Activated CD8-positive, alpha-beta T cell treated with anti-CD3 and anti-CD28 coated beads, Interleukin-2, amount 10 ng/mL, durations not matched to agents 7 days and 5 days (primary cell): Measurements from ENCODE around the gene NCOA1. TPM values are rescaled to one million over a fixed set of nuclear protein-coding genes. Genes with fewer than 3 reads are reported as not detected.
"Not testable (repeated sequence)": the region's sequence is repeated elsewhere in the genome, so short reads cannot be mapped to it uniquely, and the experiment has no call there.

Experiments used
- ATAC-seq: fragments of 150-1000 bp; cut with Tn5 transposase; one replicate; pipeline ENCODE4 v1.10.0; 2021; ENCODE audit warnings: moderate library complexity
- CTCF ChIA-PET: fragments of 350-600 bp; sonication (Branson Sonifier 250); formaldehyde crosslinking; loops from one replicate; lab custom pipeline; 2021; ENCODE audit warnings: antibody characterized with exemption; lab: Charles Lee
- POLR2A ChIA-PET: fragments of 350-600 bp; sonication (Branson Sonifier 250); formaldehyde crosslinking; loops from one replicate; lab custom pipeline; 2021; ENCODE audit warnings: antibody characterized with exemption; lab: Charles Lee
- DNase-seq: peaks from one replicate; pipeline ENCODE4 v3.0.0-alpha.2; 2020
- H3K27ac Mint-ChIP-seq: one replicate; pipeline ENCODE4 v1.8.0; 2021; ENCODE audit warnings: mild to moderate bottlenecking, mixed read lengths
- H3K27me3 Mint-ChIP-seq: one replicate; pipeline ENCODE4 v1.8.0; 2021; ENCODE audit warnings: low read depth, mixed read lengths
- H3K36me3 Mint-ChIP-seq: one replicate; pipeline ENCODE4 v1.8.0; 2021; ENCODE audit warnings: low read depth, mixed read lengths
- H3K4me1 Mint-ChIP-seq: one replicate; pipeline ENCODE4 v1.8.0; 2021; ENCODE audit warnings: low read depth, mixed read lengths
- H3K4me3 Mint-ChIP-seq: one replicate; pipeline ENCODE4 v1.8.0; 2021; ENCODE audit warnings: mild to moderate bottlenecking, mixed read lengths
- H3K9me3 Mint-ChIP-seq: one replicate; pipeline ENCODE4 v1.8.0; 2022; ENCODE audit warnings: mixed read lengths; ENCODE audit not compliant: insufficient read depth
- total RNA-seq, 2 experiments: library from RNA; stranded (reverse); gene quantifications; one replicate each; pipeline ENCODE4 v1.2.3, GENCODE V29; 2021

The NCOA1 gene
- total RNA-seq, 2 experiments from 2014 or later: 14.5 to 14.7 TPM

GRCh38 chr2:24586955-24587354, 95.9 kb downstream of the NCOA1 start:
- POLR2A ChIA-PET: no interaction called here
- DNase-seq: peak; percentile 23
- H3K4me3 Mint-ChIP-seq: no peak overlapping the region

GRCh38 chr2:24588294-24588693, 97.2 kb downstream of the NCOA1 start:
- Mint-ChIP-seq H3K4me3 (no peak overlapping the region), H3K27ac (no peak overlapping the region), H3K4me1 (peaks cover 11% of the 10 kb centered on the region), H3K27me3 (no peaks in the 10 kb centered on the region), H3K36me3 (peaks cover 4% of the 10 kb centered on the region), H3K9me3 (no peaks in the 10 kb centered on the region)
- DNase-seq (no peak), ATAC-seq (no peak)
- CTCF ChIA-PET: interaction anchor here (1.4 kb wide), 1 partner anchor 9 kb away, joined by 4 read pairs; no protein-coding TSS in a partner anchor
- POLR2A ChIA-PET: no interaction called here

More at GRCh38 chr2:24586955-24587354, 95.9 kb downstream of the NCOA1 start:
- ATAC-seq: no peak
- Mint-ChIP-seq H3K9me3 (no peaks in the 10 kb centered on the region), H3K27ac (no peak overlapping the region), H3K27me3 (no peaks in the 10 kb centered on the region), H3K4me1 (peaks cover 11% of the 10 kb centered on the region), H3K36me3 (peaks cover 4% of the 10 kb centered on the region)
- CTCF ChIA-PET: interaction anchor here (0.7 to 1.0 kb wide), 2 partner anchors 177 to 188 kb away, joined by 3 to 4 read pairs; no protein-coding TSS in a partner anchor

- Mint-ChIP-seq H3K27me3 (no peaks in the 10 kb centered on the region), H3K36me3 (peaks cover 2% of the 10 kb centered on the region), H3K9me3 (no peaks in the 10 kb centered on the region), H3K27ac (no peak overlapping the region), H3K4me1 (no peaks in the 10 kb centered on the region), H3K4me3 (no peak overlapping the region)
- DNase-seq (no peak), ATAC-seq (no peak)
- ChIA-PET POLR2A (no interaction called here), CTCF (interaction anchor here (1.0 to 2.5 kb wide), 3 partner anchors 12 to 508 kb away, joined by 3 to 9 read pairs (median 4); partner anchors contain the start of gene TP53I3)
Measured at GRCh38 chr2:24592441-24593100, 101.5 kb downstream of the NCOA1 start.

- H3K4me1 Mint-ChIP-seq: no peaks in the 10 kb centered on the region
- ChIA-PET POLR2A (no interaction called here), CTCF (no interaction called here)
- H3K36me3 Mint-ChIP-seq: peaks cover 2% of the 10 kb centered on the region
- ATAC-seq: no peak
- no peak overlapping the region for H3K4me3 Mint-ChIP-seq
- no peaks in the 10 kb centered on the region for H3K27me3 Mint-ChIP-seq
- H3K27ac Mint-ChIP-seq: no peak overlapping the region
- H3K9me3 Mint-ChIP-seq: no peaks in the 10 kb centered on the region
- no peak for DNase-seq
Measured at GRCh38 chr2:24594283-24594682, 103.2 kb downstream of the NCOA1 start.

- CTCF ChIA-PET: no interaction called here
- no peaks in the 10 kb centered on the region for H3K36me3 Mint-ChIP-seq
- no peak overlapping the region for H3K27ac Mint-ChIP-seq
- POLR2A ChIA-PET: interaction anchor here (0.6 kb wide), 1 partner anchor 228 kb away, joined by 3 read pairs; no protein-coding TSS in a partner anchor
- no peak overlapping the region for H3K4me3 Mint-ChIP-seq
- H3K9me3 Mint-ChIP-seq: no peaks in the 10 kb centered on the region
- ATAC-seq: no peak
- no peak for DNase-seq
- no peaks in the 10 kb centered on the region for H3K27me3 Mint-ChIP-seq
- H3K4me1 Mint-ChIP-seq: no peaks in the 10 kb centered on the region
Measured at GRCh38 chr2:24597181-24597870, 106.3 kb downstream of the NCOA1 start.

GRCh38 chr2:24600140-24600539, 109.1 kb downstream of the NCOA1 start:
- DNase-seq, H3K27ac Mint-ChIP-seq, H3K36me3 Mint-ChIP-seq, H3K4me1 Mint-ChIP-seq, H3K9me3 Mint-ChIP-seq, ATAC-seq, CTCF ChIA-PET, POLR2A ChIA-PET, H3K4me3 Mint-ChIP-seq, H3K27me3 Mint-ChIP-seq: not testable (repeated sequence)

GRCh38 chr2:24611631-24612030, 120.6 kb downstream of the NCOA1 start:
- Mint-ChIP-seq H3K9me3 (no peaks in the 10 kb centered on the region), H3K27ac (no peak overlapping the region), H3K4me1 (peaks cover 4% of the 10 kb centered on the region), H3K4me3 (no peak overlapping the region), H3K27me3 (no peaks in the 10 kb centered on the region), H3K36me3 (no peaks in the 10 kb centered on the region)
- DNase-seq (no peak), ATAC-seq (no peak)
- CTCF ChIA-PET: interaction anchor here (0.6 to 3.9 kb wide), 6 partner anchors 10 to 219 kb away, joined by 3 to 17 read pairs (median 6); no protein-coding TSS in a partner anchor
- POLR2A ChIA-PET: no interaction called here

GRCh38 chr2:24613154-24613814, 122.2 kb downstream of the NCOA1 start:
- H3K36me3 Mint-ChIP-seq: no peaks in the 10 kb centered on the region
- peak overlapping the region; percentile 75 for H3K27ac Mint-ChIP-seq
- peak; percentile 87 for ATAC-seq
- POLR2A ChIA-PET: no interaction called here
- no peaks in the 10 kb centered on the region for H3K9me3 Mint-ChIP-seq
- H3K27me3 Mint-ChIP-seq: no peaks in the 10 kb centered on the region
- H3K4me1 Mint-ChIP-seq: peaks cover 4% of the 10 kb centered on the region
- DNase-seq: peak; percentile 65
- CTCF ChIA-PET: interaction anchor here (0.6 to 3.9 kb wide), 15 partner anchors 14 to 214 kb away, joined by 3 to 17 read pairs (median 4); no protein-coding TSS in a partner anchor
- no peak overlapping the region for H3K4me3 Mint-ChIP-seq

- H3K36me3 Mint-ChIP-seq: no peaks in the 10 kb centered on the region
- H3K27ac Mint-ChIP-seq: no peak overlapping the region
- no peak for ATAC-seq
- no peaks in the 10 kb centered on the region for H3K9me3 Mint-ChIP-seq
- DNase-seq: no peak
- ChIA-PET CTCF (no interaction called here), POLR2A (no interaction called here)
- peaks cover 4% of the 10 kb centered on the region for H3K4me1 Mint-ChIP-seq
- no peak overlapping the region for H3K4me3 Mint-ChIP-seq
- H3K27me3 Mint-ChIP-seq: no peaks in the 10 kb centered on the region
Measured at GRCh38 chr2:24616616-24617015, 125.6 kb downstream of the NCOA1 start.

- Mint-ChIP-seq H3K4me1 (peaks cover 4% of the 10 kb centered on the region), H3K4me3 (no peak overlapping the region), H3K36me3 (no peaks in the 10 kb centered on the region), H3K9me3 (no peaks in the 10 kb centered on the region), H3K27me3 (no peaks in the 10 kb centered on the region), H3K27ac (no peak overlapping the region)
- DNase-seq (no peak), ATAC-seq (no peak)
- CTCF ChIA-PET: no interaction called here
- POLR2A ChIA-PET: no interaction called here
Measured at GRCh38 chr2:24617424-24617823, 126.4 kb downstream of the NCOA1 start.

DNA sequence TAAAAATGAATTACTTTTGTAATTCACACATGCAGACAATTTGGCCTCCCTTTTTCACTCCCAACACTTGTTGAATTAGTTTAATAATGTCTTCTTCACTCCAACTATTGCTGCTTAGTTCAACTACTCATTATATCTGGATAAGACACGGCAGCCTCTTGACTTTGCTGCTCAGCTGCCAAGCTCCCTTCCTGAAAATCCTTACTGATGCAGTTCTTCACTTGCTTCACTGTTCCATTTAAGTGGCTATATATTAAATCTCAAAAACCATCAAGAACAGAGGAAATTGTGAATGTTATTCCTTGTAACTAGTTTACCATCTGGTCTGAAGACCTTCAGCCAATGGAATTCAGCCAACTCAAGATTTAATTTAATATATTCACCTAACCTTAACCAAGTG, 127.1 kb downstream of the NCOA1 start:
- Mint-ChIP-seq H3K4me3 (no peak overlapping the region), H3K27ac (no peak overlapping the region), H3K4me1 (peaks cover 1% of the 10 kb centered on the region), H3K36me3 (no peaks in the 10 kb centered on the region), H3K27me3 (no peaks in the 10 kb centered on the region), H3K9me3 (no peaks in the 10 kb centered on the region)
- DNase-seq: no peak
- ChIA-PET POLR2A (no interaction called here), CTCF (no interaction called here)
- ATAC-seq: no peak

DNA sequence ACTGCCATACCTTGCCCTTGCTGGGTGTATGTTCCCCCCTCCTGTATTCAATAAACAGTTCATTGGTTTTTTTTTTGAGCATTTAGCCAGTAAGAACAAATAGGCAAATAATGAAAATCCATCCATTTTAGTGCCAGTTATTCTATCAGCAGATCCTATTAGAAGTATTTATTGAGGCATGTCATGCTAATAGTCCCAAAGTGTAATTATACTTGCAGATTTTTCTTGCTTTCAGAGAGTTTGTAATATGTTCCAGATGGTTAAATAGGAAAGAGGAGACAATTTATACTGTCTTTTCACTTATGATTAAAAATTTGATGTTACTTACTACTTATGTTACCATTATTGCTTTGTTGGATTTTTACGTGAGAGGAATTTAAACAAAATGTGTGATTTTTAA, 127.6 kb downstream of the NCOA1 start:
- H3K27me3 Mint-ChIP-seq: no peaks in the 10 kb centered on the region
- ChIA-PET CTCF (no interaction called here), POLR2A (no interaction called here)
- no peak overlapping the region for H3K4me3 Mint-ChIP-seq
- no peaks in the 10 kb centered on the region for H3K36me3 Mint-ChIP-seq
- DNase-seq: no peak
- ATAC-seq: no peak
- H3K4me1 Mint-ChIP-seq: no peaks in the 10 kb centered on the region
- H3K27ac Mint-ChIP-seq: no peak overlapping the region
- H3K9me3 Mint-ChIP-seq: no peaks in the 10 kb centered on the region
